MCF 10A (cell line): ENCODE results near the gene SFI1. TPM values are rescaled to one million over a fixed set of nuclear protein-coding genes. Genes with fewer than 3 reads are reported as not detected.

Experiments
- BruUV-seq: library from RNA; stranded (reverse); fragments of 400-500 nt; replicated peaks from 2 replicates; lab custom pipeline; 2021; lab: Mats Ljungman, UMichigan
- CTCF ChIA-PET: fragments of 300-600 bp; sonication (Branson Sonifier 250); formaldehyde crosslinking; extraction: SDS; loops from one replicate; lab custom pipeline; 2021; ENCODE audit warnings: antibody characterized with exemption, inconsistent platforms; lab: Yijun Ruan, JAX
- POLR2A ChIA-PET: fragments of 300-600, 350-650 bp; sonication (Branson Sonifier 250); formaldehyde crosslinking; extraction: SDS; loops from one replicate; lab custom pipeline; 2020; ENCODE audit warnings: antibody characterized with exemption, inconsistent platforms; lab: Yijun Ruan, JAX
- DNase-seq: peaks from one replicate; pipeline ENCODE4 v3.0.0-alpha.2; 2018; ENCODE audit not compliant: unreplicated experiment
- H3K27ac Mint-ChIP-seq: one replicate; pipeline ENCODE4 v1.8.0; 2022; ENCODE audit warnings: mild to moderate bottlenecking, low read depth, mixed read lengths; ENCODE audit not compliant: unreplicated experiment
- H3K27me3 Mint-ChIP-seq: one replicate; pipeline ENCODE4 v1.8.0; 2022; ENCODE audit warnings: mixed read lengths; ENCODE audit not compliant: insufficient read depth, unreplicated experiment
- H3K36me3 Mint-ChIP-seq: one replicate; pipeline ENCODE4 v1.8.0; 2022; ENCODE audit warnings: mild to moderate bottlenecking, moderate library complexity, mixed read lengths; ENCODE audit not compliant: insufficient read depth, unreplicated experiment
- H3K4me1 Mint-ChIP-seq: one replicate; pipeline ENCODE4 v1.8.0; 2022; ENCODE audit warnings: mixed read lengths; ENCODE audit not compliant: insufficient read depth, unreplicated experiment
- H3K4me3 Mint-ChIP-seq: one replicate; pipeline ENCODE4 v1.8.0; 2022; ENCODE audit warnings: mild to moderate bottlenecking, moderate library complexity, mixed read lengths; ENCODE audit not compliant: unreplicated experiment
- H3K9me3 Mint-ChIP-seq: one replicate; pipeline ENCODE4 v1.8.0; 2022; ENCODE audit warnings: mixed read lengths; ENCODE audit not compliant: unreplicated experiment
- intact Hi-C: fragments of 100-400 bp; cut with micrococcal nuclease; formaldehyde crosslinking; loops from 2 replicates; pipeline ENCODE4 v1.14.1; 2022
- total RNA-seq: library from RNA; stranded (reverse); gene quantifications from 2 replicates; pipeline ENCODE4 v1.2.3, GENCODE V29; 2022
- TF ChIP-seq, protein P1 (sequence below): fragments of 200-600 bp; IDR thresholded peaks from one replicate; pipeline ENCODE4 v1.8.0; 2022; ENCODE audit warnings: antibody characterized with exemption, mild to moderate bottlenecking; ENCODE audit not compliant: unreplicated experiment

The SFI1 gene
- total RNA-seq, 1 experiment from 2014 or later = 36.2 TPM

DNA sequence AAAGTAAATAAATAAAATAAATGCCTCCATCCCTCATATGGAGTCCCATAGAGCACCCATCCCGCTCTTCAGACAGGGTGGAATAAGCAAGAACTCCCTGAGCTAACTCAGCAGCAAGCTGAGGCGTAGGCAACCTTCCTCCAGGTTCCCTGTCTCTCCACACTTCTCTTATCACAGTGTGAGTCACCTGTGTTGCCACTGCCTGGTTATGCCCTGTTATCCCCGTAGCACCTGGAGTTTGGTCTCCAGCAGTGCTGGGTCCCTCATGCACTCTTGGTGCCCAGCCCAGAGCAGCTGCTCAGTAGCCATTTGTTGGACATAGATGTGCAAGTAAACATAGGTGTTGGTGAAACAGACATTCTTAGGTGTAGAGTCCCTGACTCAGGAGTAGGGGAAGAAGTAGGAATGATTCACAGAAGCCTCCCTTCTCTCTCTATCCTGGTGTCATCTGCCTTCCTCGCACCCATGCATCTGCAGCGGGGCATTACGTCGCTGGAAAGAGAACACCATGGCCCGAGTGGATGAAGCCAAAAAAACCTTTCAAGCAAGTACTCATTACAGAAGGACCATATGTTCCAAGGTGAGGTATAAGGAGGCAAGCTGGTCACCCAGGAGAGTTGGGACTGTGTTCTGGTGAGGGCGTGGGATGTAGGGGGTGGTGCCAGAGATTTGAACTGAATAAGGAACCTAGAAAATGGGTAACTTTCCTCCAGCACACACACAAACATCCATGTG lies 109.7 kb downstream of the SFI1 start:
- BruUV-seq = no TSS peak
- peaks cover 15% of the 10 kb centered on the region for H3K36me3 Mint-ChIP-seq
- no peaks in the 10 kb centered on the region for H3K9me3 Mint-ChIP-seq
- no peak overlapping the region for H3K27ac Mint-ChIP-seq
- H3K27me3 Mint-ChIP-seq = no peaks in the 10 kb centered on the region
- CTCF ChIA-PET = interaction anchor here (0.7 to 1.1 kb wide), 2 partner anchors 28 to 205 kb away, joined by 3 to 4 read pairs; no protein-coding TSS in a partner anchor
- TF ChIP-seq, protein P1, sequence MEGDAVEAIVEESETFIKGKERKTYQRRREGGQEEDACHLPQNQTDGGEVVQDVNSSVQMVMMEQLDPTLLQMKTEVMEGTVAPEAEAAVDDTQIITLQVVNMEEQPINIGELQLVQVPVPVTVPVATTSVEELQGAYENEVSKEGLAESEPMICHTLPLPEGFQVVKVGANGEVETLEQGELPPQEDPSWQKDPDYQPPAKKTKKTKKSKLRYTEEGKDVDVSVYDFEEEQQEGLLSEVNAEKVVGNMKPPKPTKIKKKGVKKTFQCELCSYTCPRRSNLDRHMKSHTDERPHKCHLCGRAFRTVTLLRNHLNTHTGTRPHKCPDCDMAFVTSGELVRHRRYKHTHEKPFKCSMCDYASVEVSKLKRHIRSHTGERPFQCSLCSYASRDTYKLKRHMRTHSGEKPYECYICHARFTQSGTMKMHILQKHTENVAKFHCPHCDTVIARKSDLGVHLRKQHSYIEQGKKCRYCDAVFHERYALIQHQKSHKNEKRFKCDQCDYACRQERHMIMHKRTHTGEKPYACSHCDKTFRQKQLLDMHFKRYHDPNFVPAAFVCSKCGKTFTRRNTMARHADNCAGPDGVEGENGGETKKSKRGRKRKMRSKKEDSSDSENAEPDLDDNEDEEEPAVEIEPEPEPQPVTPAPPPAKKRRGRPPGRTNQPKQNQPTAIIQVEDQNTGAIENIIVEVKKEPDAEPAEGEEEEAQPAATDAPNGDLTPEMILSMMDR = no peak
- intact Hi-C loops = no loop called here
- no peak overlapping the region for H3K4me3 Mint-ChIP-seq
- POLR2A ChIA-PET = interaction anchor here (1.1 kb wide), 1 partner anchor 24 kb away, joined by 3 read pairs; no protein-coding TSS in a partner anchor
- no peak for DNase-seq
- H3K4me1 Mint-ChIP-seq = peaks cover 6% of the 10 kb centered on the region

- intact Hi-C loops = no loop called here
- Mint-ChIP-seq H3K36me3 (peaks cover 15% of the 10 kb centered on the region), H3K27me3 (no peaks in the 10 kb centered on the region), H3K4me3 (no peak overlapping the region), H3K4me1 (peaks cover under 1% of the 10 kb centered on the region), H3K27ac (no peak overlapping the region), H3K9me3 (no peaks in the 10 kb centered on the region)
- CTCF ChIA-PET = no interaction called here
- POLR2A ChIA-PET = interaction anchor here (0.6 to 1.0 kb wide), 3 partner anchors 9 to 49 kb away, joined by 3 read pairs; no protein-coding TSS in a partner anchor
- TF ChIP-seq, protein P1 = no peak
- BruUV-seq = no TSS peak
- no peak for DNase-seq
Observed at GRCh38 chr22:31607696-31608095, 111.4 kb downstream of the SFI1 start.

DNA sequence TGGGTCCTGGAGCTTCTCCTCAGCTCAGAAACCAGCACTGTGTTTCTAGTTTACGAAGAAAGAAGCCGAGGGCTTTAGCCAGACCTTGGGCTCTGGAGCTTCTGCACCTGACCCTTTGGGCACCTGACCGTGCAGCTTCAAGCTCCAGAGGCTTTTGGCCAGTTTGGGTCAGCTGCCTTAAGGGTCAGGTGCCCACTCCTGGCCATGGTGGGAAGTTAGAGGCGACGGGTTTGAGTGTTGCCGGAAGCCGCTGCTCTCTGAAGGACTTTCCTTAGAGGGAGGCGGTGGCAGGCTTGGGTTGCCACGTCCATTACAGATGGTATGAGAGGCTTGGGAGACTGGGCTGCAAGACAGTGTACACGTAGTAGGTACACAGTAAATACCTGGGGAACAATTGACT lies 113.4 kb downstream of the SFI1 start:
- Mint-ChIP-seq H3K27ac (no peak overlapping the region), H3K9me3 (no peaks in the 10 kb centered on the region), H3K4me3 (no peak overlapping the region), H3K36me3 (peaks cover 18% of the 10 kb centered on the region), H3K4me1 (no peaks in the 10 kb centered on the region), H3K27me3 (no peaks in the 10 kb centered on the region)
- TF ChIP-seq, protein P1 = no peak
- ChIA-PET POLR2A (interaction anchor here (1.0 kb wide), 1 partner anchor 28 kb away, joined by 3 read pairs; no protein-coding TSS in a partner anchor), CTCF (no interaction called here)
- intact Hi-C loops = no loop called here
- no peak for DNase-seq
- BruUV-seq = no TSS peak

DNA sequence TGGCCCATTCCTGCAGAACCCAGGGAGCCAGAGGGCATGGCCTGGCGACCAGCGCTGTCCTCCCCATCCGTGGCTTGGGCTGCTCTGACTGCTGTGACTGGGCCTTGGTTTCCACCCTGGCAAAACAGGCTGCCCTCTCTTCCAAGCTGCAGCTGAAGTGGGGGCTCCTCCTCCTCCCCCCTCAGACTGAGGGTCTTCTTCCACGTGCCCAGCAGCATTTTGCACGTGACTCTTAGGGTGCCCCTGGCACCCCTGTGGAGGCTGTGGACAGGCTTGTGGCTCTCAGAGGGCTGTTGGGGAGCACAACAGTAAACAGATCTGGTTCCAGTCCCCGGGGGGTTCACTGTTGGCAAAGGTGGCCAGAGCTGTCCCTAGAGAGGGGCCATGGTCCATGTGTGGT lies 114.3 kb downstream of the SFI1 start:
- CTCF ChIA-PET = no interaction called here
- Mint-ChIP-seq H3K4me1 (no peaks in the 10 kb centered on the region), H3K27me3 (no peaks in the 10 kb centered on the region), H3K36me3 (peaks cover 18% of the 10 kb centered on the region), H3K27ac (no peak overlapping the region), H3K4me3 (no peak overlapping the region), H3K9me3 (no peaks in the 10 kb centered on the region)
- TF ChIP-seq, protein P1 = no peak
- POLR2A ChIA-PET = no interaction called here
- DNase-seq = no peak
- no TSS peak for BruUV-seq
- intact Hi-C loops = no loop called here
